K562 (cell line): ENCODE data around the gene ZNF219. TPM values are rescaled to one million over a fixed set of nuclear protein-coding genes. Genes with fewer than 3 reads are reported as not detected.

Source experiments
- ARID1B ChIP-seq: fragments of 450-650 bp; IDR thresholded peaks from 2 replicates; pipeline ENCODE4 v1.6.1; 2016; ENCODE audit warnings: antibody characterized with exemption, mild to moderate bottlenecking, inconsistent platforms
- BACH1 ChIP-seq: fragments of 200-800 bp; sonication (Bioruptor generic); IDR thresholded peaks from 2 replicates; pipeline ENCODE4 v1.6.1; 2016; ENCODE audit warnings: missing genetic modification characterization, missing compliant biosample characterization
- CREB3 ChIP-seq: fragments of 450-650 bp; conservative IDR thresholded peaks from 2 replicates; pipeline ENCODE4 v1.6.1; 2016; ENCODE audit warnings: missing genetic modification characterization, low read depth, mild to moderate bottlenecking, missing compliant biosample characterization, moderate library complexity
- E2F3 ChIP-seq: fragments of 250-450 bp; sonication (Bioruptor Pico); IDR thresholded peaks from 2 replicates; pipeline ENCODE4 v1.4.0; 2020; ENCODE audit warnings: mild to moderate bottlenecking
- ELF4 ChIP-seq: fragments of 450-650 bp; formaldehyde crosslinking; IDR thresholded peaks from 2 replicates; pipeline ENCODE4 v1.4.0; 2022; ENCODE audit warnings: missing genetic modification characterization
- EP300 ChIP-seq: IDR thresholded peaks from 2 replicates; pipeline ENCODE4 v1.6.1; 2012; ENCODE audit warnings: low read length, improper control_type of control experiment
- HDAC1 ChIP-seq, 2 experiments: fragments of 450-650 bp; IDR thresholded peaks; 2 replicates each; pipeline ENCODE4 v1.6.1; 2016 to 2017; ENCODE audit warnings: inconsistent platforms in 1 of 2, mild to moderate bottlenecking in 1 of 2, moderate library complexity in 1 of 2
- HNRNPL ChIP-seq: fragments of 200-400 bp; formaldehyde crosslinking; IDR thresholded peaks from 2 replicates; pipeline ENCODE4 v1.6.1; 2017; ENCODE audit warnings: low read depth, mild to moderate bottlenecking, low read length
- JUND ChIP-seq, 2 experiments: IDR thresholded peaks; 2 replicates in 1 of 2; 3 replicates in 1 of 2; pipeline ENCODE4 v1.6.1; 2011; ENCODE audit warnings: borderline replicate concordance in 2 of 2, low read depth in 2 of 2, low read length in 2 of 2, improper control_type of control experiment in 1 of 2, missing biosample characterization in 1 of 2, missing genetic modification characterization in 1 of 2, missing genetic modification reagents in 1 of 2
- MAFG ChIP-seq: fragments of 450-650 bp; conservative IDR thresholded peaks from 2 replicates; pipeline ENCODE4 v1.6.1; 2016; ENCODE audit warnings: missing genetic modification characterization, missing compliant biosample characterization
- MAZ ChIP-seq, 2 experiments: fragments of 450-650 bp in 1 of 2; sonication (generic) in 1 of 2; formaldehyde crosslinking; IDR thresholded peaks in 1 of 2; conservative IDR thresholded peaks in 1 of 2; 2 replicates each; pipeline versions ENCODE4 v1.4.0 to v1.5.0; 2020; ENCODE audit warnings: mild to moderate bottlenecking in 1 of 2, missing genetic modification reagents in 1 of 2
- NCOA1 ChIP-seq: fragments of 450-650 bp; IDR thresholded peaks from 2 replicates; pipeline ENCODE4 v1.6.1; 2016; ENCODE audit warnings: low read depth
- NELFE ChIP-seq: IDR thresholded peaks from 2 replicates; pipeline ENCODE4 v1.6.1; 2011; ENCODE audit warnings: mild to moderate bottlenecking; ENCODE audit not compliant: insufficient read depth, insufficient read length
- POU5F1 ChIP-seq: fragments of 150-350 bp; IDR thresholded peaks from 2 replicates; pipeline ENCODE4 v1.6.1; 2014; ENCODE audit warnings: borderline replicate concordance, low read length, low read depth, mild to moderate bottlenecking; ENCODE audit not compliant: partially characterized antibody
- SAFB ChIP-seq: fragments of 200-400 bp; formaldehyde crosslinking; IDR thresholded peaks from 2 replicates; pipeline ENCODE4 v1.6.1; 2017; ENCODE audit warnings: low read depth, low read length, borderline replicate concordance
- SAFB2 ChIP-seq: fragments of 200-400 bp; formaldehyde crosslinking; IDR thresholded peaks from 2 replicates; pipeline ENCODE4 v1.6.1; 2018; ENCODE audit warnings: borderline replicate concordance, low read length, low read depth, moderate library complexity; ENCODE audit not compliant: severe bottlenecking
- TAL1 ChIP-seq: fragments of 450-650 bp; IDR thresholded peaks from 2 replicates; pipeline ENCODE4 v1.6.1; 2016; ENCODE audit warnings: mild to moderate bottlenecking
- TCF3 ChIP-seq: sonication (generic); formaldehyde crosslinking; IDR thresholded peaks from 2 replicates; pipeline ENCODE4 v1.4.0; 2020; ENCODE audit warnings: mild to moderate bottlenecking, missing genetic modification reagents
- XRCC5 ChIP-seq: fragments of 200-400 bp; formaldehyde crosslinking; IDR thresholded peaks from 2 replicates; pipeline ENCODE4 v1.6.1; 2017; ENCODE audit warnings: low read depth, mild to moderate bottlenecking, low read length
- YBX1 ChIP-seq: fragments of 450-650 bp; IDR thresholded peaks from 2 replicates; pipeline ENCODE4 v1.7.1; 2016; ENCODE audit warnings: mild to moderate bottlenecking
- ZNF311 ChIP-seq: fragments of 250-450 bp; sonication (Bioruptor Pico); IDR thresholded peaks from 2 replicates; pipeline ENCODE4 v1.4.0; 2020; ENCODE audit warnings: mild to moderate bottlenecking, moderate library complexity
- polyA plus RNA-seq, 8 experiments: library from polyadenylated mRNA; depleted of rRNA in 4 of 8; stranded (reverse) in 5 of 8; unstranded in 3 of 8; fragments of >200 nt; fragmentation: Nextera tagmentation in 2 of 8; fragmentation: Illumina TruSeq in 1 of 8; extraction: Ambion mirVana in 2 of 8; extraction: Trizol in 1 of 8; gene quantifications; 2 replicates each; pipeline versions ENCODE4 v1.2.1 to v1.2.3, GENCODE V29; 2011 to 2014; ENCODE audit warnings: inconsistent platforms in 1 of 8, missing spikeins in 1 of 8
- total RNA-seq, 7 experiments: library from RNA; depleted of rRNA in 6 of 7; stranded (reverse); fragments of >200 nt in 6 of 7; fragmentation: Illumina TruSeq in 2 of 7; extraction: Trizol in 2 of 7; gene quantifications; 2 replicates each; pipeline versions ENCODE4 v1.2.1 to v1.2.3, GENCODE V29; 2011 to 2021; ENCODE audit warnings: low replicate concordance in 1 of 7
- TF ChIP-seq, protein P1 (sequence below): sonication (generic); formaldehyde crosslinking; IDR thresholded peaks from 2 replicates; pipeline ENCODE4 v1.8.1; 2023; ENCODE audit warnings: mild to moderate bottlenecking, missing genetic modification reagents
- TF ChIP-seq, protein P2 (sequence below): IDR thresholded peaks from 2 replicates; pipeline ENCODE4 v1.6.1; 2011; ENCODE audit warnings: borderline replicate concordance, low read depth, mild to moderate bottlenecking, moderate library complexity, low read length; ENCODE audit not compliant: insufficient read depth, poor library complexity, severe bottlenecking

Gene ZNF219
- total and polyA plus RNA-seq, 9 of the 15 experiments (the other 6 are each of a cell fraction or from before 2014, with no cell fraction given) = 0.29 to 10.6 (median 2.8) TPM

DNA sequence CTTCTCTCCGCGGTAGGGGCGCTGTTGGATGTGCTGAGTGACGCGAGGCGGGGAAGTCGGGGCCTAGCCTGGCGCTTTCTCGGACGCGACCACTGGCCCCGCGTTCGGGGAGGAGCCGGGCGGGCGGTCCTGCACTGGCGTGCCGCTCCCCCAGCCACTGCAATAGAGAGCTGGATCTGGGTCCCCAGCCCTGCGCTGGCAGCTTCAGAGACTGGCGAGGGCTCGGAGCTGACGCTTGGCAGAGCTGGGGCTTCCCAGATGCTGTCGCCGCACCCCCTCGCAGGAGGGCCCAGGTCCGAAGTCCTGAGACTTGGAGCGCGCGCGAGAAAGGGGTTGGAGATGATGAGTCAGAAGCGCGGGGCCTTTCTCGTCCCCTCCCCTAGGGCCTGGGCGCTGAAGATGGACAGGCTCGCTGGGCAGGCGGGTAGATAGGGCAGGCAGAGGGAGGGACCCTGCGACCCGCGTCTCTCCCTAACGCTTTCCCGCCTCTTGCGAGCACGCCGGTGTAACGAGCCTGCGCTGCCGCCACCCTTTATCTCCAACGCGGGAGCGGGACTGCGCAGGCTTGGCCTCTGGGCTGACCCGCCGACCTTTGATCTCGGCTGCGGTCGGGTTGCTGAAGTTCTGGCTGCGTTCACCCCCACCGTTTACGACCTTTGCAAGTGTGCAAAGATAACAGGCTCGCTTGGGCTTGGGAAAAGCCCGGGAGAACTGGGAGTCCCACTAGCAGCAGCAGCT, 5.4 kb upstream of the ZNF219 start (continued):
- TF ChIP-seq HNRNPL = no peak
- TF ChIP-seq YBX1 = no peak
- TF ChIP-seq ARID1B = peak; percentile 74
- no peak for TF ChIP-seq SAFB2
- no peak for TF ChIP-seq BACH1 (tag)
- TF ChIP-seq TCF3 (CRISPR knock-in tag) = peak; percentile 69
- peak; percentile 77; the same call in 1 of the 2 replicates for TF ChIP-seq E2F3 (CRISPR knock-in tag)
- TF ChIP-seq, protein P1, sequence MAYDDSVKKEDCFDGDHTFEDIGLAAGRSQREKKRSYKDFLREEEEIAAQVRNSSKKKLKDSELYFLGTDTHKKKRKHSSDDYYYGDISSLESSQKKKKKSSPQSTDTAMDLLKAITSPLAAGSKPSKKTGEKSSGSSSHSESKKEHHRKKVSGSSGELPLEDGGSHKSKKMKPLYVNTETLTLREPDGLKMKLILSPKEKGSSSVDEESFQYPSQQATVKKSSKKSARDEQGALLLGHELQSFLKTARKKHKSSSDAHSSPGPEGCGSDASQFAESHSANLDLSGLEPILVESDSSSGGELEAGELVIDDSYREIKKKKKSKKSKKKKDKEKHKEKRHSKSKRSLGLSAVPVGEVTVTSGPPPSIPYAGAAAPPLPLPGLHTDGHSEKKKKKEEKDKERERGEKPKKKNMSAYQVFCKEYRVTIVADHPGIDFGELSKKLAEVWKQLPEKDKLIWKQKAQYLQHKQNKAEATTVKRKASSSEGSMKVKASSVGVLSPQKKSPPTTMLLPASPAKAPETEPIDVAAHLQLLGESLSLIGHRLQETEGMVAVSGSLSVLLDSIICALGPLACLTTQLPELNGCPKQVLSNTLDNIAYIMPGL (CRISPR knock-in tag) = 0 out of 2 replicates have a peak, but pooled peaks have one; percentile 2
- TF ChIP-seq NELFE = no peak
- peak; percentile 86; the same call in 1 of the 2 replicates for TF ChIP-seq XRCC5
- no peak for TF ChIP-seq ELF4 (CRISPR knock-in tag)
- TF ChIP-seq MAZ (CRISPR knock-in tag; conservative IDR thresholded peaks at IDR 0.05 in 1 of 2, IDR thresholded peaks at IDR 0.05 in 1 of 2) = peak in 1 of 2 experiments; percentile 78; a peak in 3 of 4 replicates
- TF ChIP-seq HDAC1 (IDR thresholded peaks at IDR 0.05) = peak in 1 of 2 experiments; percentile 31; a peak in 1 of 4 replicates
- TF ChIP-seq JUND (IDR thresholded peaks at IDR 0.05; ENCODE audit: borderline replicate concordance, low read depth, low read length) = peak; percentile 90
- TF ChIP-seq JUND (tag; IDR thresholded peaks at IDR 0.05; ENCODE audit: borderline replicate concordance, low read depth, low read length) = peak; percentile 85; the same call in 1 of the 3 replicates
- TF ChIP-seq EP300 = peak; percentile 50; the same call in 1 of the 2 replicates
- TF ChIP-seq ZNF311 = no peak
- TF ChIP-seq POU5F1 = no peak
- peak; percentile 32; the same call in 1 of the 2 replicates for TF ChIP-seq MAFG (tag)
- peak; percentile 43; the same call in 1 of the 2 replicates for TF ChIP-seq TAL1
- TF ChIP-seq SAFB = no peak
- TF ChIP-seq, protein P2, sequence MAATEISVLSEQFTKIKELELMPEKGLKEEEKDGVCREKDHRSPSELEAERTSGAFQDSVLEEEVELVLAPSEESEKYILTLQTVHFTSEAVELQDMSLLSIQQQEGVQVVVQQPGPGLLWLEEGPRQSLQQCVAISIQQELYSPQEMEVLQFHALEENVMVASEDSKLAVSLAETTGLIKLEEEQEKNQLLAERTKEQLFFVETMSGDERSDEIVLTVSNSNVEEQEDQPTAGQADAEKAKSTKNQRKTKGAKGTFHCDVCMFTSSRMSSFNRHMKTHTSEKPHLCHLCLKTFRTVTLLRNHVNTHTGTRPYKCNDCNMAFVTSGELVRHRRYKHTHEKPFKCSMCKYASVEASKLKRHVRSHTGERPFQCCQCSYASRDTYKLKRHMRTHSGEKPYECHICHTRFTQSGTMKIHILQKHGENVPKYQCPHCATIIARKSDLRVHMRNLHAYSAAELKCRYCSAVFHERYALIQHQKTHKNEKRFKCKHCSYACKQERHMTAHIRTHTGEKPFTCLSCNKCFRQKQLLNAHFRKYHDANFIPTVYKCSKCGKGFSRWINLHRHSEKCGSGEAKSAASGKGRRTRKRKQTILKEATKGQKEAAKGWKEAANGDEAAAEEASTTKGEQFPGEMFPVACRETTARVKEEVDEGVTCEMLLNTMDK = peak; percentile 99
- TF ChIP-seq CREB3 (tag) = peak; percentile 68
- TF ChIP-seq NCOA1 = peak; percentile 32; the same call in 1 of the 2 replicates
